Ecto neural progenitor cell (in vitro differentiated cells): ENCODE measurements around the gene HMGXB4.

Experiments
- DNase-seq: peaks from one replicate; pipeline ENCODE4 v3.0.0-alpha.2; 2018; ENCODE audit warnings: low spot score

Gene HMGXB4

DNA sequence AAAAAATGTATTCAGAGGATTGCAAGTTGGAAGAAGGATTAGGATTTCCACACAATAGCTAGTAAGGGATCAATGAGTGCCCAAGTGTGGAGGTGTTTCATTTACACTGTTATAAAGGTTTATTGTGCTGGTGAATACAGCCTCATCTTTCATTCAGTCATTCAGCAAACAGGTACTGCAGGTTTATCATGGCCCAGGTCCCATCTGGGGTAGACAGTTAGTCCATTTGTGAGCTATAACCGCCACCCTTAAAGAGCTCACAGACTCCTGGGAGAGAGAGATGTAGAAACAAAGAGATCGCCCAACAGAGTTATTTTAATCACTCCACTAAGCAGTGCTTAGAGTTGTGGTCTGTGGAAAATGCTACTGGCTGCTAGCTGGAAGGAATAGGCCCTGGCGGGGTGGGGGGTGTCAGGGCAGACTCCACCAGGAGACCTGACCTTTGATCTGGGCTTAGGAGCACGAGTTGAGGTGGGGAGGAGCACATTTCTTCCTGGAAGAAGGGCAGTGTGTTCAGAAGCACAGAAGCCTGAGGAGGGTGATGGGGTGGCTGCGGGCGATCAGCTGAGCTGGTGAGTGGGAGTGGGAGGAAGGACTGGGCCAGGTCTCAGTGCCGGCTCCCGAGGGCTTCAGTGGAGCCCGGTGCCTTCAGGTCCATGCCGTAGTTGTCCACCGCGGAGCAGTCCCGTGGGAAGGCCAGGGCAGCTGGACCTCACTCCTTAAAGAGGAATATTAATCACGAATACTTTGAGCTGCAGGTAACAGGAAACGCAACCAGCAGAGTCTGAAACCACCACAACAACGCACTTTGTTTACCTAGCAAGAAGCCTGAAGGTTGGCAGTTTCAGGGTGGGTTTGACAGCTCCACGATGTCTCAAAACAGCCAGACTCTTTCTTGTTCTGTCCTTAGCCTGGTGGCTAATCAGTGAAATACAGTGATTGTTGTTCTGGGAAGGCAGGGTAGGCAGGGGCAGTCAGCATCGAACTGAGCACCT is 53.6 kb downstream of the HMGXB4 start:
- no peak for DNase-seq

GRCh38 chr22:35311551-35311999 is 54.3 kb downstream of the HMGXB4 start:
- no peak for DNase-seq

DNA sequence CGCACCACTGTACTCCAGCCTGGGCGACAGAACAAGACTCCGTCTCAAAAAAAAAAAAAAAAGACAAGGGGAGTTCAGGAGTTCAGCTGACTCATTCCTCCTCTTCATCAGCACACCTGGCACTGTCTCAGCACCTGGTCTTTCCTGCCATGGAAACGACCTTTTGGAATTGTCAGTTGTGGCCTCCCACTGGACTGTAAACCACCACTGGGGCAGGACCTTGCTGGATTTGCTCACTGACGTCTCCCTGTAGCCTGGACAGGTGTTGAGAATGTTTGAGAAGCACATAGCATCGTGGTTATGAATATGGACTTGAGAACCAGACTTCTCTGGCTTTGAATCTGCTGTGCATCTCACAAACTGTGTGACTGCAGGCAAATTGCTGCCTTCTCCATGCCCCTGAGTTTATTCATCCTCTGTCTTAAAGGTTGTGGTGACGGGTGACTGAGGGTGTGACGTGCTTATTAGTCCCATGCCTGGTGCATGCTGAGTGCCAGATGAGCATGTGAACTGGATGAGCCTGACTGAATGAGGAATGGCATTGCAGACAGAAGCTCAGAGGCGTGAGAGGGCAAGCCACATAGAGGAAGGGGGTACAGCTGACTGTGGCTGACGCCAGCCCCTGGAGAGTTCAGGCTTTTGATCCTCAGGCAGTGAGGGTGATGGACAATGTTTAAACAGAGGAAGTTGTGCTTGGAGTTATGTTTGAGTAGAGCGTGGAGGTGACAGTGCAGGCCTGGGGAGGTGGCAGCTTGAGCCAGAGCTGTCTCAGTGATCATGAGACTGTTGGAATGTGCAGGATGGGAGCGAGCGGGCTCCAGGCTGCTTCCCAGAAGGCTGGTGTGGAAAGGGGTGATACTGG is 55.1 kb downstream of the HMGXB4 start:
- no peak for DNase-seq

DNA sequence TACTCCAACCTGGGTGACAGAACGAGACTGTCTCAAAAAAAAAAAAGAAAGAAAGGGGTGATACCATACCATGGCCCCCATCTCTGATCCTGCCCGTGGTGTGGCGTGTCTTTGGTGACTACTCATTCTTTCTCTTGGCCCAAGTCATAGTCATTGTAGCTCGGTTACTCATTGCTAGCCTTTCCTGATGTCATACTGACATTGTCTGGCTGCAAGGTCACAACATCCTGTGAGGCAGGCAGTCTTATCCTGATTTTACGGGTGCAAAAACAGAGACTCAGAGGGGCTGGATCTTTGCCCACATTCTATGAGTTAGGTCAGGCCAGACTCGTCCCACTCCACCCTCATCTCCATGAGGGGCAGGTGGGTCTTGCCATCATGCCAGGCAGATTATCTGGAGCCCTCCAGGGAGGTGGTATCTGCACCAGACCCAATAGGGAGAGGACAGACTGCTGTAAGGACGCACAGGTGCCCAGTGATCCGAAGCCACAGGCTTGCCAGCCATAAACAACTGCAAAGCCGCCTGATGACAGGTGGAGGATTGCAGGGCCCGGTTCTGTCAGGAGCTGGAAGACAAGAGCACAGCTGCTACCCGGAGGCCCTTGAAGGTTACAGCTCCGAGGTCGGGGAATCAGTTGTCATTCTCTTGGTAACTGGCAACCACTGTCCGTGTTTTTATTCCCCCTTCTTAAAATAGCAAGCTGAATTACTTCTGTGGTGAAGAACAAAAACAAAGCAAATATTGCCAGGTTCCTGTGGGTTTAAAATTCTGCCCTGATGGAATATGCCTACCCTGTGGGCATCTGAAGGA is 56.2 kb downstream of the HMGXB4 start:
- DNase-seq: no peak

DNA sequence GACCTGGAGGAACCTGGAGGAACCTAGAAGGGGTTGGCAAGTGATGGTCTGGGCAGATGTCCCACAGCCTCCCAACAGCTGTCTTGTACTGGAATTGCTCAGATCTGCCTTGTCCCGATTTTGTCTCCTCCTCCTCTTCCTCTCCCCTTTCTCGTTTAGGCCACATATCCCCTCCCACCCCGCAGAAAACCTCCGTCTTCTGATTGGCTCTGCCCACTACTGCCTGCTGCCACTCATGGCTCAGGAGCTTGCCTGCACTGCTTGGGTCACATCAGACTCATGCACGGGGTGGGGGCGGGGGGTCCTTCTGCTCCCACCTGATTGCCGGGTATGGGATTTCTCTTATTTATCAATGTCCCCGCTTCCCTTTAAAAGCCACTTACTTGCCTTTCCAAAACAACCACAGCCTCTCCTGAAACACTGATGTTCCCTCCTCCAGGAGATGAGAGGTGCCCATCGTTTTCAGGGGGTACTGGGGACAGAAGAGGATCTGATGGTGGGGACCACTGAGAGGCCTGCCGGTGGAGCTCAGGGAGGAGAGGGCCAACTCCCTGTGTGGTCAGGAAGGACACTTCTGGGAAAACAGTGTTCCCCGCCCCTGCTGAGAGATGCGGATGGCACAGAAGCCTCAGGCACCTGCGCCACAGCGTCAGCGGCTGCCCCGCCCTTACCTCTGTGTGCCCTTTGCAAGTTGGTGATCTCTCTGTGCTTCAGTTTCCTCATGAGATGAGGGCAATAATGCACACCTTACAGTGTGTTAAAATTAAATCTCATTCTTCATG is 57.1 kb downstream of the HMGXB4 start:
- no peak for DNase-seq

DNA sequence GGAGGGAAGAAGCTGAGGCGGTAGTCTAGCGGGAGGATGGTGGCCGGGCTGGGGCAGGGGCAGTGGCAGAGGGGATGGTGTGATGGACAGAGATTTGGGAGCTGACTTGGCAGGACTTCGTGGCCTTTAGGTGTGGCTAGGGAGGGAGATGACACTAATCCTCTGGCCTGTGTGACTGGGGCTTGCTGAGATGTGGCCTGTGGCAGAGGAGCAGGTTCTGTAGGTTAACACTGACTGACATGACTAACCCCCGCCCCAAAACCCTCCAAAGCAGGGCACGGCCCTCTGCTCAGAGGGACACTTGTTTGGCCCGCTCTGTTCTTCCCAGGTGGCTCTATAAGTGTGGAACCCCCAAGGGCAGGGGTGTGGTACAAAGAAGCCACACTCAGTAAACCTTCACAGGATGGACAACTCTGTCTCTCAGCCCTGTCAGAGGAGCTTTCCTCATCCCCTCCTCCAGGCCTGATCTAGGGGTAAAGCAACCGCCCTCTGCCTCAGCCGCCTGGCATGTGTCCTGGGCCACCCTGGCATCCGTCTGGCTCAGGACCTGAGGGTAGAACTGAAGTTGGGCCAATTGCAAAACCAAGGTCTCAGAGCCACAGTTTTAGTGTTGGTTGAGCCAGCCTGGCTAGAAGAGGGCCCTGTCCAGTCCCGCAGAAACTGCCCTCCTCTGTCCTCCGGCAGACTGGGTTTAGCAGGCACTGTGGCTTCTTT is 58.0 kb downstream of the HMGXB4 start:
- DNase-seq: no peak

DNA sequence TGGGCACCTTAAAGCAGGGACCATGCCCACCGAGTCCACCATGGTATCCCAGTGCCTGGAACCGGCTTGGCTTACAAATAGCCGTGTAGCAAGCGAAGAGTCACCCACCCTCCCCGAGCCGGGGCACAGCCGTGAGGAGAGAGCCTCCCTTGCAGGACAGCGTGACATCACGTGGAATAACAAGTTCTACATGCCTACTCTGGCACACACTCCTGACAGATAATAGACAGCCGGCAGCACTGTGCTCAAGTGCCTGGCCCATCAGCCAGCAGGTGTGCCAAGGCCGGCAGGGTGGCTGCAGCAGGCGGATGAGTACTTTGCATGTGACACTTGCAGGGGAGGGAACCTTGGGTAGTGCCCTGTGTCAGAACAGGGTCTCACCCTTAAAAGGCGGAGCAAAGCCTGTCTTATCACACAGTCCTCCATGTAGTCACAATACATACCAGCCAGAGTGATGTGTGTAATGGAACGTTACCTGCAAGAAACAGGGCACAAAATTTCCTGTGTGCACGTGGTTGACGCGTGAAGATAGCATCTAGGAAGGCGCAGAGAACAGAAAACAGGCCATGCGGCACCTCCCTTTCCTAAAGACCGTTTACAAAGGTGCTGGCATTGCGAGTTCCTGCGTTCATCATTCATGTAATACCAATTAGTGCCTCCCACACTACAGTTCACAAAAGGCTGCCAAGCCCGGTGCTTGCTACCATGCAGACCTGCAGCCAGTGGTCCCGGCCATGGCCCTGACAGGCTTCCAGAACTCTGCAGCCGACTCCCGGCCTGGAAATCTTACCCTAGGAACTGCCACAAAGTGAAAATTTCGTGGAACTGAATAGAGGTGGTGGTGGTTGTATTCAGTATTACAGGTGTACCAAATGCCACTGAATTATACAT is 58.8 kb downstream of the HMGXB4 start:
- no peak for DNase-seq

- DNase-seq: no peak
Observed at GRCh38 chr22:35316751-35317150, 59.5 kb downstream of the HMGXB4 start.

GRCh38 chr22:35317680-35318290 is 60.5 kb downstream of the HMGXB4 start:
- DNase-seq: no peak

GRCh38 chr22:35318346-35319215 is 61.3 kb downstream of the HMGXB4 start:
- no peak for DNase-seq

- no peak for DNase-seq
Observed at GRCh38 chr22:35319244-35319985, 62.1 kb downstream of the HMGXB4 start.

DNA sequence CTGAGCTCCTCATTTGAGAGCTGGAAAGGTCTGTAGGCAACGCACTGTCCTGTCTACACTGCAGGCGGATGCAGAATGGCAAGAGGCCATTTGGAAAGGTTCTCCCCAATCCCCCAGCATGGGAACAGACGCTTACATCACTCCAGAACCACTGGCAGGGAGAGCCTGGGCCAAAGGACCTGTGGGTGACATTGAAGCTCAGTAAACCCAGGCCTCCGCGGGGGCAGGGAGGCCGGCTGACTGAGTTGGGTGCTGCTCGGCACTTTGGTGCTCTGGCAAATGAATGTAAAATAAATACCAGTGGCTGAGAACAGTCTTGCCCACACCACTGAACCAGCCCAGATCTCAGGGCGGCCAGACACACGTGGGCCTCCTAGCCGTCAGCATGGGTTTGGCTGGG is 64.8 kb downstream of the HMGXB4 start:
- no peak for DNase-seq

- no peak for DNase-seq
Observed at GRCh38 chr22:35322893-35323292, 65.6 kb downstream of the HMGXB4 start.

GRCh38 chr22:35323305-35323704 is 66.0 kb downstream of the HMGXB4 start:
- no peak for DNase-seq

- DNase-seq: no peak
Observed at GRCh38 chr22:35324067-35324466, 66.8 kb downstream of the HMGXB4 start.

DNA sequence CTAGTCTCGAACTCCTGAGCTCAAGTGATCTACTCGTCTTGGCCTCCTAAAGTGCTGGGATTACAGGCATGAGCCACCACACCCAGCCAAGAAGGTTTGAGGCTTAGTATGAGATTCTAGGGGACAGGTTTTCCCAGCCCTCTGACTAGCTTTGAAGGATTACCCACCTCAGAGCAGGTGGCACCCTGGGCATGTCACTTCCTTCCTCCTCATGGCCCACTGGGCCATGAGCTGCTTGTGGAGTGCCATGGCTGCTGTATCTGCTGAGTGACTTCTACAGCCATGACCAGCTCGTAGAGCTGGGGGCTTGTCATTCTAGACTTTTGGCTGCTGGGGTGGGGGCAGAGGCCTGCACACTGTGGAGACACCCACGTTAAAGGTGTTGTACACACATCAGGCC is 67.5 kb downstream of the HMGXB4 start:
- no peak for DNase-seq

DNA sequence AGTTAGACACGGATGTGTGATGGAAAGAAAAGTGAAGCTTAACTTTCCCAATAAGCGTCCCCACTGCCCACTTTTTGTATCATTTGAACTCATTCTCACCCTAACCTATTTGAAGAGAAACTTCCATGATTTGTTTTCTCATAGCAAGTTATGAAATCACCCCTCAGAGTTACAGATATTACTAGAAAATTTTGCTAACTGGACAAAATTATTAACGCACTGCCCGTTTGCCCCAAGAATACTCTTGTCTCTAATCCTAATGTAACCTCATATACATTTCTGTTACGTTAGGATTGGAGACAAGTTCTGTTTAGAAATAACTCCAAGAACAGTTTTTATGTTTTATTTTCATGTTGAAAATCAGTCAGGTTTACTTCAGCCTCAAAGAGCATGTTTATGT is 67.9 kb downstream of the HMGXB4 start:
- no peak for DNase-seq
